Stomach (tissue), 9 donors: ENCODE measurements around the gene TNFRSF14. TPM values are rescaled to one million over a fixed set of nuclear protein-coding genes. Genes with fewer than 3 reads are reported as not detected.

Experiments used
- DNase-seq, 2 donors: peaks; one replicate each; pipeline versions ENCODE4 v3.0.0 to v3.0.0-alpha.2; 2013 to 2019
- H3K27ac ChIP-seq, 5 donors: fragments of 200-600 bp in 4 of 5; sonication (generic) in 4 of 5; one replicate each; pipeline ENCODE4 v1.5.1; 2013 to 2019; ENCODE audit warnings: mild to moderate bottlenecking in 1 of 5, moderate library complexity in 1 of 5
- H3K27me3 ChIP-seq, 3 donors: fragments of 200-600 bp; sonication (generic); one replicate each; pipeline ENCODE4 v1.5.1; 2017 to 2019; ENCODE audit warnings: mixed run types in 1 of 3
- H3K36me3 ChIP-seq, 4 donors: fragments of 200-600 bp; sonication (generic); 1 replicate in 3 of 4; 2 replicates in 1 of 4; pipeline ENCODE4 v1.5.1; 2016 to 2019
- H3K4me1 ChIP-seq, 4 donors: fragments of 200-600 bp; sonication (generic); one replicate each; pipeline ENCODE4 v1.5.1; 2016 to 2019
- H3K4me3 ChIP-seq, 4 donors: fragments of 200-600 bp; sonication (generic) in 3 of 4; one replicate each; pipeline ENCODE4 v1.5.1; 2016 to 2019; ENCODE audit warnings: mild to moderate bottlenecking in 1 of 4
- H3K9me3 ChIP-seq, 4 donors: fragments of 200-600 bp; sonication (generic); one replicate each; pipeline ENCODE4 v1.5.1; 2016 to 2019
- EP300 ChIP-seq: sonication (generic); formaldehyde crosslinking; IDR thresholded peaks from one replicate; pipeline ENCODE4 v1.6.1; 2017; ENCODE audit warnings: antibody characterized with exemption
- POLR2A ChIP-seq, 4 donors: fragments of 450-650 bp; IDR thresholded peaks; one replicate each; pipeline ENCODE4 v1.6.1; 2016; ENCODE audit warnings: antibody characterized with exemption in 4 of 4, control low read depth in 2 of 4, mild to moderate bottlenecking in 1 of 4, moderate library complexity in 1 of 4
- POLR2AphosphoS5 ChIP-seq, 3 donors: sonication (generic); formaldehyde crosslinking; IDR thresholded peaks; one replicate each; pipeline ENCODE4 v1.6.1; 2016; ENCODE audit warnings: antibody characterized with exemption in 3 of 3
- WGBS, 5 donors: extraction: QIAGEN DNeasy Blood & Tissue Kit in 3 of 5; methylation state at CpG; one replicate each; pipeline versions ENCODE4 v1.1.5 to v1.1.7; 2013 to 2018; 5-methylcytosine and 5-hydroxymethylcytosine counted together
- intact Hi-C: fragments of 100-400 bp; cut with DNase I; formaldehyde crosslinking; loops from one replicate; pipeline ENCODE4 v1.15.1; 2023; ENCODE audit warnings: low total_unique reads
- polyA plus RNA-seq, 3 donors: library from polyadenylated mRNA; stranded (reverse); fragments of 200-250 nt; gene quantifications; one replicate each; pipeline ENCODE4 v1.2.3, GENCODE V29; 2013
- total RNA-seq, 5 donors: library from RNA; depleted of rRNA; stranded (reverse); fragments of >200 nt; gene quantifications; one replicate each; pipeline versions ENCODE4 v1.1.0 to v1.2.3, GENCODE V29; 2014 to 2016
- TF ChIP-seq, protein P1 (sequence below), 7 experiments: fragments of 450-650 bp in 4 of 7; fragments of 200-600 bp in 3 of 7; sonication (generic) in 3 of 7; IDR thresholded peaks; one replicate each; pipeline ENCODE4 v1.5.1; 2016 to 2019; ENCODE audit warnings: antibody characterized with exemption in 7 of 7, control low read depth in 2 of 7, mild to moderate bottlenecking in 1 of 7
- donor health status: healthy with polysubstance abuse.
- donor health status: Bipolar disorder and iron deficiency.
- donor health status: healthy.

Gene TNFRSF14
- total and polyA plus RNA-seq, 8 donors = 33.2 to 413 (median 103) TPM

DNA sequence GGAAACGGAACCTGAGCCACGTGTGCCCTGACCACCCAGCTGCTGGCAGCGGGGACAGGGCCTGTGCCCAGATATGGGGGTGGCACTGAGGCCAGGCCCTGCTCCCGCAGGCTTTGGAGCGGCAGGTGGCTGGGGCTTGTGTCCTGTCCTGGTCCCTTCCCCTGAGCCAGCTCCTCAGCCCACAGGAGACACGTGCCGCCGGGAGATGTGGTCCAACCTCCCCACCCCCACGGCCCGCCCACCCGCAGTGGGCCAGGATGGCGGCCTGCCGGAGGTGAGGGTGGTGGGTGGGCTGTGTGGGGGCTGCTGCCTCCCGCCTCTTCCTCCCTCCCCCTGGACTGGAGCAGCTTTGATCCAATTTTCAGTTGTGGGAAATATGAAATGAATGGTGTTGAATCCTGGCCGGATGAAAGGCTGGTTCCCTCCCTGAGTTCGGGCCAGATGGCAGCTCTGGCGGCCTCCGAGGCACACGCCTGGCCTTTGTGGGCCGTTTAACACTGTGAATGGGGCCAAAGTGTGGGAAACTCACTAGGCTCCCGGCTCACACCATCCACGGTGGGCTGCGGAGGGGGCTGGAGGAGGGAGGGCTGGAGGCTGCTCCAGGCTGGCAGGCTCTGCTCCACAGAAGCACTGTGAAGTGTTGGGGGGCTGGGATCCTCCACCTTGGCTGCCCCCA, 23.5 kb upstream of the TNFRSF14 start:
- intact Hi-C loops = no loop called here
- DNase-seq = peak in 1 of 2 donors; percentile 59
- WGBS, 5 donors = 66 to 85% (median 80%) methylated on average over 12 to 23 of the region's 23 CpGs
- Histone ChIP-seq H3K9me3 (no peaks in the 10 kb centered on the region), H3K4me1 (peaks cover 42 to 59% (median 56%) of the 10 kb centered on the region in 4 donors), H3K4me3 (no peak overlapping the region), H3K27me3 (peaks cover 0 to 100% (median 59%) of the 10 kb centered on the region in 3 donors), H3K27ac (no peak overlapping the region), H3K36me3 (no peaks in the 10 kb centered on the region)
- TF ChIP-seq, protein P1, sequence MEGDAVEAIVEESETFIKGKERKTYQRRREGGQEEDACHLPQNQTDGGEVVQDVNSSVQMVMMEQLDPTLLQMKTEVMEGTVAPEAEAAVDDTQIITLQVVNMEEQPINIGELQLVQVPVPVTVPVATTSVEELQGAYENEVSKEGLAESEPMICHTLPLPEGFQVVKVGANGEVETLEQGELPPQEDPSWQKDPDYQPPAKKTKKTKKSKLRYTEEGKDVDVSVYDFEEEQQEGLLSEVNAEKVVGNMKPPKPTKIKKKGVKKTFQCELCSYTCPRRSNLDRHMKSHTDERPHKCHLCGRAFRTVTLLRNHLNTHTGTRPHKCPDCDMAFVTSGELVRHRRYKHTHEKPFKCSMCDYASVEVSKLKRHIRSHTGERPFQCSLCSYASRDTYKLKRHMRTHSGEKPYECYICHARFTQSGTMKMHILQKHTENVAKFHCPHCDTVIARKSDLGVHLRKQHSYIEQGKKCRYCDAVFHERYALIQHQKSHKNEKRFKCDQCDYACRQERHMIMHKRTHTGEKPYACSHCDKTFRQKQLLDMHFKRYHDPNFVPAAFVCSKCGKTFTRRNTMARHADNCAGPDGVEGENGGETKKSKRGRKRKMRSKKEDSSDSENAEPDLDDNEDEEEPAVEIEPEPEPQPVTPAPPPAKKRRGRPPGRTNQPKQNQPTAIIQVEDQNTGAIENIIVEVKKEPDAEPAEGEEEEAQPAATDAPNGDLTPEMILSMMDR (IDR thresholded peaks at IDR 0.05) = no peak
- TF ChIP-seq POLR2A (IDR thresholded peaks at IDR 0.05) (no peak), POLR2AphosphoS5 (IDR thresholded peaks at IDR 0.05) (no peak), EP300 (no peak)

DNA sequence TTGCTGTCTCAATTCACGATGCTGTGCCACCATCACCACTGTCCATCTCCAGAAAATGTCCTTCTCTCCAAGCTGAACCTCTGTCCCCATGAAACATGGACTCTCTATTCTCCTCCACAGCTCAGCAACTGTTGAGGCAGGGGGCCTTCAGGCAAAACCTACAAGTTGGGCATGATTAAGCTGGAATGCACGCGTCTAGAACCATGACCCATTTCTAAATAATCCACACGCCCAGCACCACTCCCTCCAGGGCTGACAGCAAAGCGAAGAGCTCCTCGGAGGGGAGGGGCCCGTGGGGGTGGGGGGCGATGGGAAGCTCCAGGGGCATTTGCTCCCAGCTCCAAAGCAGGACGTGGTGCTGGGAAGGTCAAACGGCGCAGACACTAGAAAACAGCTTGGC, 22.8 kb upstream of the TNFRSF14 start:
- WGBS, 5 donors = 72 to 84% (median 79%) methylated on average over 11 of the region's 11 CpGs
- TF ChIP-seq, protein P1 (IDR thresholded peaks at IDR 0.05) = no peak
- no peak for TF ChIP-seq POLR2A (IDR thresholded peaks at IDR 0.05)
- no peak for TF ChIP-seq POLR2AphosphoS5 (IDR thresholded peaks at IDR 0.05)
- no peak for TF ChIP-seq EP300
- Histone ChIP-seq H3K4me1 (peaks cover 35 to 52% (median 51%) of the 10 kb centered on the region in 4 donors), H3K36me3 (no peaks in the 10 kb centered on the region), H3K27ac (no peak overlapping the region), H3K4me3 (no peak overlapping the region), H3K9me3 (no peaks in the 10 kb centered on the region), H3K27me3 (peaks cover 0 to 100% (median 52%) of the 10 kb centered on the region in 3 donors)
- no peak for DNase-seq
- intact Hi-C loops = no loop called here

DNA sequence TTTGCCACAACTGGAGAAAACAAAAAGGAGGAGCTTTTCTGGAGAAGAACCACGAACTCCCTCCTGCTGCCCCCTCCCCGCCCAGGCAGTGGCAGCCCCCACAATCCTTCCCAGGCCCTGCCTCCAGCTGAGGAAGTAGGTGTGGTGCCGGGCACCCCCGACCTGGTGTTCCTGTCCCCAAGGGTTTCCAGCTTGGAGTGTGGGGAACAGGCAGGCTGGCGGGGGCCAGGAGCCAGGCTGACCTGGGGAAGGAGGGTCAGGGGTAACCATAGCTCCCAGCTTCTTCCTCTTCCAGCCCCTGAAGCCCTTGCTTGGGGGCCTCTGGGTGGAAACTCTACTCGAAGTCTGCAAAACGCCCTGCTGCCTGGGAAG, 21.9 kb upstream of the TNFRSF14 start:
- 37 to 63% (median 40%) methylated on average over 3 to 7 of the region's 7 CpGs for WGBS, 5 donors
- no peaks in the 10 kb centered on the region for H3K9me3 ChIP-seq
- no peak for DNase-seq
- H3K27me3 ChIP-seq = peaks cover 0 to 100% (median 44%) of the 10 kb centered on the region in 3 donors
- no peak for TF ChIP-seq POLR2A (IDR thresholded peaks at IDR 0.05)
- no peak for TF ChIP-seq EP300
- TF ChIP-seq POLR2AphosphoS5 (IDR thresholded peaks at IDR 0.05) = no peak
- TF ChIP-seq, protein P1 (IDR thresholded peaks at IDR 0.05) = no peak
- peaks cover 26 to 43% (median 42%) of the 10 kb centered on the region in 4 donors for H3K4me1 ChIP-seq
- no peak overlapping the region for H3K4me3 ChIP-seq
- H3K27ac ChIP-seq = no peak overlapping the region
- no peaks in the 10 kb centered on the region for H3K36me3 ChIP-seq
- intact Hi-C loops = no loop called here

DNA sequence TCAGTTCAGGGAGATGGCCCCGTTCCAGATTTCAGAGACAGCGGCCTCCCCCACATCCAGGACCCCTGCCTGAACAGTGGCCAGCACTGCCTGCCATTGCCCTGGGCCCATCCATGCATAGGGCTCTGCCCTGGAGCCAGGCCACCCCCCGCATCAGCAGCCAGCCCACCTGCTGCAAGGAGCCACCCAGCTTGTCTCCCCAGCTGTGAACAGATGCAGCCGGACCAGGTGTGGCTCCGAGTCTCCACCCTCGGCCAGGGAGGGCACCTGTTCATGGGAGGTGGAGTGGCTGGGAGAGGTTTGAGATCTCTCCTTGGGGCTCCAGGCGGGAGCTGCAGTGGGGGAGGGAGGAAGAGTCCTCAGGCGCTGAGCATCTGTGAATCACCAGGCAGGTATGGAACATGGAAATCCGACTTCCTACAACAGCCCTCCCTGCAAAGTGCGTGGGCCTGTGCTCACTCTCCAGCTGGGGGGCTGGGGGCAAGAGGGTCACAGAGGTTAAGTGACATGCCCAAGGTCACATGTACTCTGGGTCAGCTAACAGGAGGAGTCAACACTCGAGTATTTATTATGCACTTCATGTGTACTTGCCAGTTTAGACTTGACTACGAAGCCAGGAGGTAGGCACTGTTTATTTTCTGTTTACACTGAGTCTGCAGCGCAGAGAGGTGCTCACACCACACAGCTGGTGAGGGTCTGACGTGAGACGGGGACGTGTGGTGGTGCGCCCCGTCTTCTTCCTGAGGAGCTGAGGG, 21.3 kb upstream of the TNFRSF14 start:
- TF ChIP-seq POLR2A (IDR thresholded peaks at IDR 0.05) (no peak), EP300 (no peak), POLR2AphosphoS5 (IDR thresholded peaks at IDR 0.05) (no peak)
- TF ChIP-seq, protein P1 (IDR thresholded peaks at IDR 0.05) = no peak
- WGBS, 5 donors = 30 to 39% (median 33%) methylated on average over 8 to 18 of the region's 18 CpGs
- DNase-seq = peak in 1 of 2 donors; percentile 53
- H3K4me3 ChIP-seq = no peak overlapping the region
- intact Hi-C loops = no loop called here
- no peak overlapping the region for H3K27ac ChIP-seq
- no peaks in the 10 kb centered on the region for H3K9me3 ChIP-seq
- peaks cover 0 to 100% (median 41%) of the 10 kb centered on the region in 3 donors for H3K27me3 ChIP-seq
- H3K4me1 ChIP-seq = peaks cover 21 to 39% (median 38%) of the 10 kb centered on the region in 4 donors
- H3K36me3 ChIP-seq = no peaks in the 10 kb centered on the region
